OCI-LY7 (cell line): Measurements from ENCODE around the gene FSTL1. TPM values are rescaled to one million over a fixed set of nuclear protein-coding genes. Genes with fewer than 3 reads are reported as not detected.

Experiments
- BruUV-seq: library from RNA; stranded (reverse); fragments of 400-500 nt; replicated peaks from 2 replicates; lab custom pipeline; 2021; lab: Mats Ljungman, UMichigan
- CTCF ChIA-PET: fragments of 300-600 bp; sonication (Branson Sonifier 250); formaldehyde crosslinking; loops from one replicate; lab custom pipeline; 2022; ENCODE audit warnings: antibody characterized with exemption; ENCODE audit not compliant: unreplicated experiment; lab: Charles Lee
- POLR2A ChIA-PET: fragments of 300-600 bp; sonication (Branson Sonifier 250); formaldehyde crosslinking; loops from one replicate; lab custom pipeline; 2022; ENCODE audit warnings: antibody characterized with exemption; lab: Charles Lee
- DNase-seq: peaks from one replicate; pipeline ENCODE4 v3.0.0-alpha.2; 2015; ENCODE audit warnings: low spot score
- H2AFZ ChIP-seq: fragments of 200-600 bp; sonication (generic), shearing (Covaris generic); 2 replicates; pipeline ENCODE4 v1.6.1; 2014; ENCODE audit warnings: mild to moderate bottlenecking, antibody characterized with exemption, low read length, moderate library complexity
- H3K27ac ChIP-seq: fragments of 200-600 bp; sonication (generic); 2 replicates; pipeline ENCODE4 v1.5.1; 2014; ENCODE audit warnings: mixed run types, low read depth, mild to moderate bottlenecking, moderate library complexity, low read length, inconsistent platforms; ENCODE audit not compliant: poor library complexity, severe bottlenecking
- H3K36me3 ChIP-seq: fragments of 200-600 bp; sonication (generic); 2 replicates; pipeline ENCODE4 v1.6.1; 2014; ENCODE audit warnings: mild to moderate bottlenecking, antibody characterized with exemption, low read length, moderate library complexity, mixed read lengths; ENCODE audit not compliant: insufficient read depth
- H3K4me1 ChIP-seq: fragments of 200-600 bp; sonication (generic); 2 replicates; pipeline ENCODE4 v1.5.1; 2014; ENCODE audit warnings: mild to moderate bottlenecking, low read length; ENCODE audit not compliant: insufficient read depth, poor library complexity, severe bottlenecking
- H3K4me2 ChIP-seq: fragments of 200-600 bp; sonication (generic); 2 replicates; pipeline ENCODE4 v1.6.1; 2014; ENCODE audit warnings: mild to moderate bottlenecking, low read length
- H3K4me3 ChIP-seq: fragments of 200-600 bp; sonication (generic); 2 replicates; pipeline ENCODE4 v1.5.1; 2014; ENCODE audit warnings: mild to moderate bottlenecking, low read depth, low read length; ENCODE audit not compliant: poor library complexity, severe bottlenecking
- H3K79me2 ChIP-seq: fragments of 200-600 bp; sonication (generic); 2 replicates; pipeline ENCODE4 v1.6.1; 2016; ENCODE audit warnings: low read depth, mild to moderate bottlenecking, low read length, moderate library complexity, mixed read lengths; ENCODE audit not compliant: insufficient read depth
- H3K9me2 ChIP-seq: fragments of 200-600 bp; sonication (generic); 2 replicates; pipeline ENCODE4 v1.6.1; 2016; ENCODE audit warnings: mild to moderate bottlenecking, low read length, mixed read lengths; ENCODE audit not compliant: insufficient read depth
- H3K9me3 ChIP-seq: fragments of 200-600 bp; sonication (generic); 2 replicates; pipeline ENCODE4 v1.6.1; 2014; ENCODE audit warnings: mild to moderate bottlenecking, mixed run types, low read length, mixed read lengths
- H4K20me1 ChIP-seq: fragments of 200-600 bp; sonication (generic); 2 replicates; pipeline ENCODE4 v1.6.1; 2014; ENCODE audit warnings: mild to moderate bottlenecking, antibody characterized with exemption, low read length, moderate library complexity, mixed read lengths; ENCODE audit not compliant: insufficient read depth
- EZH2phosphoT487 ChIP-seq: fragments of 200-600 bp; sonication (generic); IDR thresholded peaks from 2 replicates; pipeline ENCODE4 v1.6.1; 2018; ENCODE audit warnings: low read depth, borderline replicate concordance, mild to moderate bottlenecking, mixed run types, antibody characterized with exemption, low read length, moderate library complexity, mixed read lengths
- intact Hi-C: fragments of 100-400 bp; cut with micrococcal nuclease; formaldehyde crosslinking; loops from one replicate; pipeline ENCODE4 v1.10.0; 2022; ENCODE audit not compliant: unreplicated experiment
- total RNA-seq, 2 experiments: library from RNA; depleted of rRNA in 1 of 2; stranded (reverse); fragments of >200 nt in 1 of 2; shearing (Covaris generic) in 1 of 2; gene quantifications; 2 replicates each; pipeline ENCODE4 v1.2.3, GENCODE V29; 2014 to 2022
- TF ChIP-seq, protein P1 (sequence below): fragments of 200-600 bp; sonication (generic); conservative IDR thresholded peaks from 2 replicates; pipeline ENCODE4 v1.5.1; 2014; ENCODE audit warnings: mild to moderate bottlenecking, antibody characterized with exemption, low read length, moderate library complexity, mixed read lengths

The FSTL1 gene
- total RNA-seq, 2 experiments from 2014 or later = 0.09 to 0.74 TPM

DNA sequence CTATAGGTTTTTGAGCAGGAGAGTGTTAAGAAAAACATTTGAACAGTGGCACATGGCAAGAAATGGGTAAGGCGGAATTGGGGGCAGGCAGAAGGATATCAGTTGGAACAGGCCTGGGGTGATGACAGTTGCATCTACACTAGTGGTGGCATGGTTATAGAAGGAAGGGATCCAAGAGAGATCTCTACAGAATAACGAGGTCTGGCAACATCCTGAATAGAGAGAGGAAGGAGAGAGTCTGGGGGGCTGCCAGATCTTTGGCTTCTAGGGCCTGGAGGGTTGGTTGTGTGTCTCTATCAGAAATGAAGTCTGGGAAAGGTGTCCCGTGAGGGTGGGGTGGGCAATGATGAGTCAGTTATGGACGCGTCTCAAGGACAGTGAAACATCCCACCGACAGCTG is 26.3 kb downstream of the FSTL1 start:
- Histone ChIP-seq H4K20me1 (no peaks in the 10 kb centered on the region), H3K9me3 (no peaks in the 10 kb centered on the region), H2AFZ (no peak overlapping the region), H3K79me2 (no peaks in the 10 kb centered on the region), H3K9me2 (no peaks in the 10 kb centered on the region), H3K27ac (no peak overlapping the region), H3K4me3 (no peak overlapping the region), H3K36me3 (no peaks in the 10 kb centered on the region), H3K4me2 (no peak overlapping the region), H3K4me1 (no peaks in the 10 kb centered on the region)
- POLR2A ChIA-PET = interaction anchor here (0.6 kb wide), 1 partner anchor 108 kb away, joined by 3 read pairs; no protein-coding TSS in a partner anchor
- no peak for DNase-seq
- TF ChIP-seq, protein P1, sequence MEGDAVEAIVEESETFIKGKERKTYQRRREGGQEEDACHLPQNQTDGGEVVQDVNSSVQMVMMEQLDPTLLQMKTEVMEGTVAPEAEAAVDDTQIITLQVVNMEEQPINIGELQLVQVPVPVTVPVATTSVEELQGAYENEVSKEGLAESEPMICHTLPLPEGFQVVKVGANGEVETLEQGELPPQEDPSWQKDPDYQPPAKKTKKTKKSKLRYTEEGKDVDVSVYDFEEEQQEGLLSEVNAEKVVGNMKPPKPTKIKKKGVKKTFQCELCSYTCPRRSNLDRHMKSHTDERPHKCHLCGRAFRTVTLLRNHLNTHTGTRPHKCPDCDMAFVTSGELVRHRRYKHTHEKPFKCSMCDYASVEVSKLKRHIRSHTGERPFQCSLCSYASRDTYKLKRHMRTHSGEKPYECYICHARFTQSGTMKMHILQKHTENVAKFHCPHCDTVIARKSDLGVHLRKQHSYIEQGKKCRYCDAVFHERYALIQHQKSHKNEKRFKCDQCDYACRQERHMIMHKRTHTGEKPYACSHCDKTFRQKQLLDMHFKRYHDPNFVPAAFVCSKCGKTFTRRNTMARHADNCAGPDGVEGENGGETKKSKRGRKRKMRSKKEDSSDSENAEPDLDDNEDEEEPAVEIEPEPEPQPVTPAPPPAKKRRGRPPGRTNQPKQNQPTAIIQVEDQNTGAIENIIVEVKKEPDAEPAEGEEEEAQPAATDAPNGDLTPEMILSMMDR = no peak
- TF ChIP-seq EZH2phosphoT487 = no peak
- CTCF ChIA-PET = no interaction called here
- no TSS peak for BruUV-seq
- intact Hi-C loops = no loop called here

DNA sequence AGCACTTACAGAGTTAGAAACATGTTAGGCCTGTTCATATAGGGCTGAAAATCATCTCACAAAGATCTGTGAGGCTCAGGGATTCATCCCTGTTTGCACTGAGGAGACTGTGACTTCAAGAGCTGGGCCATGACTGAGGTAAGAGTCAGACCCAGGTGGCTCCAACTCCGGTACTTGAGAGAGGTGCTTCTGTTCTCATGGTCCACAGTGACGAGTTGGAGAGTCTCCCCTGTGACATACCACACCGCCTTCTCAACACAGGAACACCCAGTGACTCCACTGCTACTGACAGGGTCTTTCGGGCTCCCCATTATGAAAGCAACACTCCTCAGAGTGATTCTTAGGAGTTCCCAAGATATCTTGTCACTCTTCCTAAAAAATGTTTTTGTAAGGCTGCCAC is 27.4 kb downstream of the FSTL1 start:
- Histone ChIP-seq H2AFZ (no peak overlapping the region), H3K9me2 (no peaks in the 10 kb centered on the region), H4K20me1 (no peaks in the 10 kb centered on the region), H3K79me2 (no peaks in the 10 kb centered on the region), H3K4me2 (no peak overlapping the region), H3K36me3 (no peaks in the 10 kb centered on the region), H3K27ac (no peak overlapping the region), H3K4me3 (no peak overlapping the region), H3K9me3 (no peaks in the 10 kb centered on the region), H3K4me1 (peaks cover 4% of the 10 kb centered on the region)
- TF ChIP-seq, protein P1 = no peak
- no peak for TF ChIP-seq EZH2phosphoT487
- POLR2A ChIA-PET = no interaction called here
- no peak for DNase-seq
- BruUV-seq = no TSS peak
- CTCF ChIA-PET = no interaction called here
- intact Hi-C loops = no loop called here

DNA sequence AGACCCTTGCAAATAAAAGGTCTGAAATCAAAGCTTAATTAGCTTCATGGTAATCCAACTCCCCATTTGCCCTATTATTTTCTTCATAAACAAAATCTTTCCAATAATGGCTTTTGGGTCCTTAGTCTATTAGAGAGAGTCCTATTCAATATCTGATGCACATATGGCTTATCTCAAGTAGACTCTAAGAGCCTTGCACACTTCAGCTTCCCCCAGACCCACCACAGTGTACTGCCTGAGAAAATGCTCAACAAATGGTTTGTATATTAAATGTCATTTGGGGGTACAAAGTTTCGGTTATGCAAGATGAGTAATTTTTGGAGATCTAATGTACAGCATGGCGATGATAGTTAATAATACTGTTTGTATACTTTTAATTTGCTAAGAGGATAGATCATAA is 28.9 kb downstream of the FSTL1 start:
- BruUV-seq = no TSS peak
- intact Hi-C loops = no loop called here
- ChIA-PET POLR2A (interaction anchor here (0.6 to 1.8 kb wide), 4 partner anchors 10 to 136 kb away, joined by 3 to 6 read pairs (median 3); no protein-coding TSS in a partner anchor), CTCF (no interaction called here)
- Histone ChIP-seq H3K27ac (no peak overlapping the region), H3K4me3 (no peak overlapping the region), H3K79me2 (no peaks in the 10 kb centered on the region), H2AFZ (no peak overlapping the region), H3K9me3 (no peaks in the 10 kb centered on the region), H4K20me1 (no peaks in the 10 kb centered on the region), H3K9me2 (no peaks in the 10 kb centered on the region), H3K4me2 (no peak overlapping the region), H3K36me3 (no peaks in the 10 kb centered on the region), H3K4me1 (peaks cover 11% of the 10 kb centered on the region)
- no peak for TF ChIP-seq EZH2phosphoT487
- TF ChIP-seq, protein P1 = no peak
- no peak for DNase-seq
